CD14-positive monocyte (primary cell): ENCODE results near the gene CD37. TPM values are rescaled to one million over a fixed set of nuclear protein-coding genes. Genes with fewer than 3 reads are reported as not detected.

Source experiments
- DNase-seq, 3 donors: peaks; one replicate each; pipeline ENCODE4 v3.0.0-alpha.2; 2011 to 2022
- H2AFZ ChIP-seq: 2 replicates; pipeline ENCODE4 v1.6.0; 2012; ENCODE audit warnings: mild to moderate bottlenecking, low read depth, low read length, inconsistent platforms; ENCODE audit not compliant: insufficient read depth, poor library complexity, severe bottlenecking
- H3K27ac ChIP-seq, 2 donors: 1 replicate in 1 of 2; 2 replicates in 1 of 2; pipeline ENCODE4 v1.5.1; 2012 to 2013; ENCODE audit warnings: low read length in 2 of 2, control low read depth in 1 of 2, inconsistent platforms in 1 of 2, low read depth in 1 of 2, mild to moderate bottlenecking in 1 of 2
- H3K27me3 ChIP-seq, 2 donors: one replicate each; pipeline versions ENCODE4 v1.6.0 to v1.6.1; 2011 to 2013; ENCODE audit warnings: low read length in 2 of 2; ENCODE audit not compliant: control insufficient read depth in 2 of 2, insufficient read depth in 2 of 2
- H3K36me3 ChIP-seq, 2 donors: replicated peaks in 1 of 2; 1 replicate in 1 of 2; 2 replicates in 1 of 2; pipeline versions ENCODE4 v1.5.1 to v1.6.1; 2012 to 2013; ENCODE audit warnings: low read length in 2 of 2, control low read depth in 1 of 2, inconsistent platforms in 1 of 2, mild to moderate bottlenecking in 1 of 2; ENCODE audit not compliant: insufficient read depth in 2 of 2, control insufficient read depth in 1 of 2
- H3K4me1 ChIP-seq, 2 donors: 1 replicate in 1 of 2; 2 replicates in 1 of 2; pipeline versions ENCODE4 v1.5.1 to v1.6.1; 2012 to 2013; ENCODE audit warnings: low read length in 2 of 2, control low read depth in 1 of 2, inconsistent platforms in 1 of 2, mild to moderate bottlenecking in 1 of 2, moderate library complexity in 1 of 2; ENCODE audit not compliant: insufficient read depth in 2 of 2, control insufficient read depth in 1 of 2
- H3K4me2 ChIP-seq: replicated peaks from 2 replicates; pipeline ENCODE3; 2012; ENCODE audit warnings: low read length, moderate library complexity, mild to moderate bottlenecking; ENCODE audit not compliant: poor library complexity, severe bottlenecking; ENCODE audit errors: extremely low read depth
- H3K4me3 ChIP-seq, 3 experiments: fragments of 200-600 bp in 1 of 3; sonication (generic) in 1 of 3; replicated peaks in 1 of 3; 1 replicate in 2 of 3; 2 replicates in 1 of 3; pipeline ENCODE4 v1.5.1; 2011 to 2013; ENCODE audit warnings: low read length in 3 of 3, mild to moderate bottlenecking in 3 of 3, control low read depth in 2 of 3, low read depth in 2 of 3, inconsistent platforms in 1 of 3, moderate library complexity in 1 of 3
- H3K79me2 ChIP-seq: 2 replicates; pipeline ENCODE4 v1.6.0; 2012; ENCODE audit warnings: mild to moderate bottlenecking, control low read depth, inconsistent platforms, low read length, moderate library complexity; ENCODE audit not compliant: insufficient read depth
- H3K9ac ChIP-seq: 2 replicates; pipeline ENCODE4 v1.6.0; 2017; ENCODE audit warnings: low read length, mild to moderate bottlenecking; ENCODE audit not compliant: insufficient read depth, poor library complexity, severe bottlenecking
- H3K9me3 ChIP-seq, 2 donors: replicated peaks in 1 of 2; 1 replicate in 1 of 2; 2 replicates in 1 of 2; pipeline versions ENCODE4 v1.5.1 to v1.6.1; 2012 to 2013; ENCODE audit warnings: low read length in 2 of 2, control low read depth in 1 of 2; ENCODE audit not compliant: control insufficient read depth in 1 of 2, insufficient read depth in 1 of 2
- H4K20me1 ChIP-seq: 2 replicates; pipeline ENCODE4 v1.6.0; 2012; ENCODE audit warnings: mild to moderate bottlenecking, low read length, control low read depth, moderate library complexity; ENCODE audit not compliant: insufficient read depth
- H3K27ac Mint-ChIP-seq, 7 donors: one replicate each; pipeline ENCODE4 v1.8.0; 2020; ENCODE audit warnings: mild to moderate bottlenecking in 7 of 7, mixed read lengths in 7 of 7, moderate library complexity in 6 of 7, inconsistent platforms in 2 of 7
- H3K27me3 Mint-ChIP-seq, 3 donors: one replicate each; pipeline ENCODE4 v1.8.0; 2021 to 2022; ENCODE audit warnings: low read depth in 3 of 3, mild to moderate bottlenecking in 3 of 3, mixed read lengths in 3 of 3, moderate library complexity in 3 of 3, inconsistent platforms in 1 of 3
- H3K36me3 Mint-ChIP-seq, 2 donors: one replicate each; pipeline ENCODE4 v1.8.0; 2020; ENCODE audit warnings: mixed read lengths in 2 of 2, inconsistent platforms in 1 of 2, mild to moderate bottlenecking in 1 of 2
- H3K4me1 Mint-ChIP-seq: one replicate; pipeline ENCODE4 v1.8.0; 2020; ENCODE audit warnings: mild to moderate bottlenecking, mixed read lengths
- H3K4me3 Mint-ChIP-seq, 2 donors: one replicate each; pipeline ENCODE4 v1.8.0; 2020; ENCODE audit warnings: mild to moderate bottlenecking in 2 of 2, mixed read lengths in 2 of 2, moderate library complexity in 1 of 2
- H3K9me3 Mint-ChIP-seq, 7 donors: one replicate each; pipeline ENCODE4 v1.8.0; 2020 to 2022; ENCODE audit warnings: mixed read lengths in 7 of 7, mild to moderate bottlenecking in 6 of 7, moderate library complexity in 6 of 7, inconsistent platforms in 2 of 7
- CTCF ChIP-seq: fragments of 200-600 bp; IDR thresholded peaks from one replicate; pipeline ENCODE4 v1.8.0; 2022; ENCODE audit warnings: antibody characterized with exemption, mild to moderate bottlenecking
- WGBS: methylation state at CpG from one replicate; pipeline ENCODE4 v1.1.5; 2013; ENCODE audit warnings: missing lambda C conversion rate; ENCODE audit not compliant: insufficient coverage; 5-methylcytosine and 5-hydroxymethylcytosine counted together
- intact Hi-C, 2 donors: fragments of 100-400 bp; cut with micrococcal nuclease; formaldehyde crosslinking; loops; one replicate each; pipeline versions ENCODE4 v1.15.0 to v1.15.1; 2023
- polyA plus RNA-seq, 3 donors: library from polyadenylated mRNA; depleted of rRNA in 1 of 3; unstranded in 2 of 3; stranded (reverse) in 1 of 3; fragments of 300-500 nt in 2 of 3; fragments of >200 nt in 1 of 3; fragmentation: Illumina TruSeq in 2 of 3; gene quantifications; 1 replicate in 2 of 3; 2 replicates in 1 of 3; pipeline ENCODE4 v1.2.3, GENCODE V29; 2012 to 2021

CD37 gene
- polyA plus RNA-seq, 3 donors: 147 to 380 (median 194) TPM

- peaks cover 0 to 3% (median 0%) of the 10 kb centered on the region in 3 donors for H3K27me3 Mint-ChIP-seq
- Histone ChIP-seq H3K27me3 (no peaks in the 10 kb centered on the region), H3K79me2 (peaks cover 36% of the 10 kb centered on the region), H3K4me2 (peak overlapping the region; percentile 66), H3K4me1 (peaks cover 54 to 70% of the 10 kb centered on the region in 2 donors), H3K36me3 (peaks cover 8 to 17% of the 10 kb centered on the region in 2 donors), H4K20me1 (peaks cover 18% of the 10 kb centered on the region), H3K9ac (peak overlapping the region; percentile 54), H3K9me3 (no peaks in the 10 kb centered on the region), H3K4me3 (peak overlapping the region in 2 of 3 experiments; percentile 3 to 65), H3K27ac (peak overlapping the region; percentile 62 to 84), H2AFZ (peak overlapping the region; percentile 73)
- intact Hi-C loops: no loop called here
- DNase-seq: peak in 2 of 3 donors; percentile 32 to 50
- H3K4me3 Mint-ChIP-seq: peak overlapping the region; percentile 64 to 80
- peaks cover 59% of the 10 kb centered on the region for H3K4me1 Mint-ChIP-seq
- H3K36me3 Mint-ChIP-seq: peaks cover 19 to 30% of the 10 kb centered on the region in 2 donors
- 40% methylated on average over 2 of the region's 3 CpGs for WGBS
- TF ChIP-seq CTCF: no peak
- peak overlapping the region; percentile 84 to 96 (median 94) for H3K27ac Mint-ChIP-seq
- peaks cover 0 to 1% (median 0%) of the 10 kb centered on the region in 7 donors for H3K9me3 Mint-ChIP-seq
Measured at GRCh38 chr19:49333418-49333805, 1.8 kb upstream of the CD37 start.

GRCh38 chr19:49333811-49334288 is 1.4 kb upstream of the CD37 start:
- peak overlapping the region; percentile 66 for H3K4me2 ChIP-seq
- Mint-ChIP-seq H3K36me3 (peaks cover 23 to 33% of the 10 kb centered on the region in 2 donors), H3K27me3 (peaks cover 0 to 3% (median under 1%) of the 10 kb centered on the region in 3 donors), H3K4me3 (peak overlapping the region; percentile 64 to 80), H3K9me3 (peaks cover 0 to 5% (median 0%) of the 10 kb centered on the region in 7 donors), H3K4me1 (peaks cover 63% of the 10 kb centered on the region), H3K27ac (peak overlapping the region; percentile 85 to 96 (median 94))
- peak overlapping the region; percentile 73 for H2AFZ ChIP-seq
- peaks cover 12 to 21% of the 10 kb centered on the region in 2 donors for H3K36me3 ChIP-seq
- intact Hi-C loops: no loop called here
- no peaks in the 10 kb centered on the region for H3K27me3 ChIP-seq
- H3K79me2 ChIP-seq: peaks cover 36% of the 10 kb centered on the region
- DNase-seq: peak; percentile 33 to 60 (median 43)
- no peak for TF ChIP-seq CTCF
- WGBS: 0% methylated on average over 4 of the region's 8 CpGs
- peaks cover 54 to 75% of the 10 kb centered on the region in 2 donors for H3K4me1 ChIP-seq
- peak overlapping the region in 2 of 3 experiments; percentile 3 to 65 for H3K4me3 ChIP-seq
- H4K20me1 ChIP-seq: peaks cover 22% of the 10 kb centered on the region
- peak overlapping the region; percentile 62 to 84 for H3K27ac ChIP-seq
- H3K9ac ChIP-seq: peak overlapping the region; percentile 54
- no peaks in the 10 kb centered on the region for H3K9me3 ChIP-seq
